PC-3 (cell line): ENCODE data around the gene MPP2. TPM values are rescaled to one million over a fixed set of nuclear protein-coding genes. Genes with fewer than 3 reads are reported as not detected.

Source experiments
- ATAC-seq: fragments of 200-7000 bp; cut with Tn5 transposase; 2 replicates; pipeline ENCODE4 v1.9.1; 2020; ENCODE audit warnings: mild to moderate bottlenecking, moderate library complexity
- BruUV-seq: library from RNA; stranded (reverse); fragments of 400-500 nt; replicated peaks from 2 replicates; lab custom pipeline; 2021; lab: Mats Ljungman, UMichigan
- CTCF ChIA-PET: fragments of 300-600 bp; sonication (Branson Sonifier 250); formaldehyde crosslinking; loops from one replicate; lab custom pipeline; 2022; ENCODE audit warnings: antibody characterized with exemption; lab: Charles Lee
- POLR2A ChIA-PET: fragments of 300-600 bp; sonication (Branson Sonifier 250); formaldehyde crosslinking; loops from one replicate; lab custom pipeline; 2022; ENCODE audit warnings: antibody characterized with exemption; ENCODE audit not compliant: unreplicated experiment; lab: Charles Lee
- DNase-seq: peaks from one replicate; pipeline ENCODE4 v3.0.0-alpha.2; 2015
- H2AFZ ChIP-seq: fragments of 300-600 bp; sonication (generic); 2 replicates; pipeline ENCODE4 v1.6.0; 2016; ENCODE audit warnings: antibody characterized with exemption, low read length
- H3F3A ChIP-seq: fragments of 300-600 bp; sonication (generic); one replicate; pipeline ENCODE4 v1.6.0; 2017; ENCODE audit warnings: antibody characterized with exemption, low read length, control low read depth, mild to moderate bottlenecking; ENCODE audit not compliant: unreplicated experiment
- H3K27ac ChIP-seq: fragments of 300-600 bp; sonication (generic); 2 replicates; pipeline ENCODE4 v1.5.1; 2016; ENCODE audit warnings: mild to moderate bottlenecking, low read length
- H3K27me3 ChIP-seq: fragments of 300-600 bp; sonication (generic); 2 replicates; pipeline ENCODE4 v1.6.1; 2016; ENCODE audit warnings: low read length, mixed read lengths
- H3K36me3 ChIP-seq: fragments of 300-600 bp; sonication (generic); 2 replicates; pipeline ENCODE4 v1.6.1; 2016; ENCODE audit warnings: low read depth, mixed run types, low read length, mixed read lengths
- H3K4me1 ChIP-seq: fragments of 300-600 bp; sonication (generic); 2 replicates; pipeline ENCODE4 v1.5.1; 2016; ENCODE audit warnings: low read length; ENCODE audit not compliant: insufficient read depth
- H3K4me2 ChIP-seq: fragments of 300-600 bp; sonication (generic); 2 replicates; pipeline ENCODE4 v1.6.0; 2016; ENCODE audit warnings: low read length
- H3K4me3 ChIP-seq: fragments of 300-600 bp; sonication (generic); 2 replicates; pipeline ENCODE4 v1.5.1; 2016; ENCODE audit warnings: mild to moderate bottlenecking, low read length, mixed read lengths
- H3K79me2 ChIP-seq: fragments of 300-600 bp; sonication (generic); 2 replicates; pipeline ENCODE4 v1.6.1; 2017; ENCODE audit warnings: low read length, mixed read lengths
- H3K9ac ChIP-seq: fragments of 300-600 bp; sonication (generic); 2 replicates; pipeline ENCODE4 v1.6.0; 2016; ENCODE audit warnings: mild to moderate bottlenecking, low read length
- H3K9me2 ChIP-seq: fragments of 300-600 bp; sonication (generic); replicated peaks from 2 replicates; pipeline ENCODE4 v1.6.1; 2016; ENCODE audit warnings: mixed run types, low read length, mixed read lengths
- H3K9me3 ChIP-seq: fragments of 300-600 bp; sonication (generic); 2 replicates; pipeline ENCODE4 v1.6.1; 2016; ENCODE audit warnings: low read length, mixed read lengths
- H4K20me1 ChIP-seq: fragments of 300-600 bp; sonication (generic); 2 replicates; pipeline ENCODE4 v1.6.1; 2016; ENCODE audit warnings: low read length, mixed read lengths
- CTCF ChIP-seq: fragments of 300-600 bp; sonication (generic); conservative IDR thresholded peaks from 2 replicates; pipeline ENCODE4 v1.5.1; 2017; ENCODE audit warnings: antibody characterized with exemption, low read depth, mild to moderate bottlenecking, low read length
- EZH2 ChIP-seq: fragments of 300-600 bp; sonication (generic); IDR thresholded peaks from one replicate; pipeline ENCODE4 v1.6.1; 2017; ENCODE audit warnings: antibody characterized with exemption, mild to moderate bottlenecking, low read length; ENCODE audit not compliant: unreplicated experiment
- EZH2phosphoT487 ChIP-seq: fragments of 300-600 bp; sonication (generic); IDR thresholded peaks from 2 replicates; pipeline ENCODE4 v1.6.1; 2018; ENCODE audit warnings: mild to moderate bottlenecking, antibody characterized with exemption, low read length, borderline replicate concordance
- intact Hi-C: fragments of 100-400 bp; cut with micrococcal nuclease; formaldehyde crosslinking; loops from 2 replicates; pipeline ENCODE4 v1.9.0; 2023
- total RNA-seq: library from RNA; depleted of rRNA; stranded (reverse); fragments of >200 nt; gene quantifications from 2 replicates; pipeline ENCODE4 v1.2.3, GENCODE V29; 2014

The MPP2 gene
- total RNA-seq, 1 experiment from 2014 or later: 8.2 TPM

- peak; percentile 70 for TF ChIP-seq EZH2phosphoT487
- peak; percentile 73 for TF ChIP-seq EZH2
- no peak for TF ChIP-seq CTCF
- peak overlapping the region; percentile 67 for H3K4me2 ChIP-seq
- no peaks in the 10 kb centered on the region for H3K9me2 ChIP-seq
- ATAC-seq: no peak
- BruUV-seq: no TSS peak
- ChIA-PET CTCF (interaction anchor here (0.7 kb wide), 1 partner anchor 29 kb away, joined by 3 read pairs; no protein-coding TSS in a partner anchor), POLR2A (no interaction called here)
- intact Hi-C loops: no loop called here
- DNase-seq: no peak
- no peak overlapping the region for H3K27ac ChIP-seq
- no peak overlapping the region for H3K9ac ChIP-seq
- H4K20me1 ChIP-seq: no peaks in the 10 kb centered on the region
- H3K79me2 ChIP-seq: no peaks in the 10 kb centered on the region
- H3K4me3 ChIP-seq: peak overlapping the region; percentile 40; the same call in 1 of the 2 replicates
- H3K36me3 ChIP-seq: no peaks in the 10 kb centered on the region
- no peaks in the 10 kb centered on the region for H3K4me1 ChIP-seq
- H3F3A ChIP-seq: no peaks in the 10 kb centered on the region
- peaks cover 37% of the 10 kb centered on the region for H3K27me3 ChIP-seq
- peak overlapping the region; percentile 54 for H2AFZ ChIP-seq
- no peaks in the 10 kb centered on the region for H3K9me3 ChIP-seq
Measured at GRCh38 chr17:43906951-43907424, 348 bp downstream of the MPP2 start.

- Histone ChIP-seq H3K9me3 (no peaks in the 10 kb centered on the region), H3K4me2 (no peak overlapping the region), H3K27me3 (peaks cover 37% of the 10 kb centered on the region), H3F3A (no peaks in the 10 kb centered on the region), H2AFZ (no peak overlapping the region), H3K4me1 (no peaks in the 10 kb centered on the region), H3K79me2 (no peaks in the 10 kb centered on the region), H3K36me3 (no peaks in the 10 kb centered on the region), H3K4me3 (no peak overlapping the region), H3K27ac (no peak overlapping the region), H3K9ac (no peak overlapping the region), H3K9me2 (no peaks in the 10 kb centered on the region), H4K20me1 (no peaks in the 10 kb centered on the region)
- TF ChIP-seq EZH2 (no peak), EZH2phosphoT487 (no peak), CTCF (no peak)
- CTCF ChIA-PET: no interaction called here
- ATAC-seq (no peak), DNase-seq (no peak)
- POLR2A ChIA-PET: no interaction called here
- no TSS peak for BruUV-seq
- intact Hi-C loops: no loop called here
Measured at GRCh38 chr17:43905985-43906852, 1.1 kb downstream of the MPP2 start.
